ENCODE measurements around the gene MAGIX.

MAGIX gene

DNA sequence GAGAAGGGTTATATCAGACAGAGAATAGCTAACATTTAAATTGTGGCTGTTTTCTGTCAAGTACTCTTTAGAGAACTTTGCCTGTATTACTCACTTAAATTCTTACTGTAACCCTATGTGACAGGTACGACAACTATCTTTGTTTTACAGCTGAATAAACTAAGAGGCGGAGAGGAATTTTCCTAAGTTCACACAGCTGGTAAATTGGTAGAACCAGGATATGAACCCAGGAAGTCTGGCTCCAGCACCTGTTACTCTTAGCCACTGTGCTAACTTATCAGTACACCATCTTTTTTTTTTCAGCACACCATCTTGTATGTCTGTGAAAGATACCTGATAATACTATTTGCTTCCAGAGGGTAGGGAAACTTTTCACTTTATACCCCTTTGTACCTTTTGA, 39.5 kb downstream of the MAGIX start:
- peaks cover 22% of the 10 kb centered on the region for H3K27me3 Mint-ChIP-seq
- DNase-seq = no peak
- no peak overlapping the region for H3K27ac Mint-ChIP-seq
- H3K36me3 Mint-ChIP-seq (ENCODE audit: low read depth) = no peaks in the 10 kb centered on the region
- H3K4me3 Mint-ChIP-seq = no peak overlapping the region
- peaks cover 18% of the 10 kb centered on the region for H3K4me1 Mint-ChIP-seq (ENCODE audit: low read depth)
- no peaks in the 10 kb centered on the region for H3K9me3 Mint-ChIP-seq

DNA sequence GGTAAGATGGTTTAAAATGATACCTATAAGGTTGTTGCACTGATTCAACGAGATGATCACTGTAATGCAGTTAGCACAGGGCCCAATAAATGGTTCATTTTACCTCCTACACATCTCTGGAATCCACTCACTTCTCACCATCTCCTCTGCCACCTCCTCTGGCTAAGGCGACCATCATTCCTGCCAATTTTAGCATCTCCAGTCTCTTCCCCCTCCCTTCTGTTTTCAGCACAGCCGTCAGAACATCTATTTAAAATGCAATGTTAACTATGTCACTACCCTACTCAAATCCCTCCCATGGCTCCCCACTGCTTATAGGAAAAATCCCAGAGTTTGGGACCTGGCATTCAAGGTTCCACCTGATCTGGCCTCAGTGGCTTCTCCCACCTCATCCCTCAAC, 41.0 kb downstream of the MAGIX start:
- no peak for DNase-seq
- Mint-ChIP-seq H3K27ac (no peak overlapping the region), H3K36me3 (ENCODE audit: low read depth) (no peaks in the 10 kb centered on the region), H3K4me3 (no peak overlapping the region), H3K27me3 (peaks cover 13% of the 10 kb centered on the region), H3K4me1 (ENCODE audit: low read depth) (peaks cover 12% of the 10 kb centered on the region), H3K9me3 (no peaks in the 10 kb centered on the region)

DNA sequence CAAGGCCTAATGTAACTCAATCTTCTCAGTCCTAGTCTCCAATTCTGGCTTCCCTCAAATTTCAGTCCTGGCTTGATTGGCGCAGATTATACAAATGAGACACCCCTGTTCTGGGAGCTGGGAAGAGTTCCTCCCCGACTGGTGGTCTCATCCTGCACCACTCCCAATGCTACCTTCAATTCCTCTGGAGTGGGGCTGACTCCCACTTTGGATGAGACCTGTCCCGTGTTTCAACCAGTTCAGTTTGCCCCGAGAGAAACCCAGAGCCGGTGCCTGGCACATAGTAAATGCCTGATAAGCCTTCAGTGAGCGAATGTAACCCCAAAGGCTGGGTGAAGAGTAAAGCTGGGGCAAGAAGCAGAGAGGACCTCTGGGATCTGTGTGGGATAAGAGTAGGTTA, 41.5 kb downstream of the MAGIX start:
- H3K9me3 Mint-ChIP-seq = no peaks in the 10 kb centered on the region
- H3K27ac Mint-ChIP-seq = no peak overlapping the region
- H3K36me3 Mint-ChIP-seq (ENCODE audit: low read depth) = no peaks in the 10 kb centered on the region
- H3K4me1 Mint-ChIP-seq (ENCODE audit: low read depth) = peaks cover 8% of the 10 kb centered on the region
- peaks cover 10% of the 10 kb centered on the region for H3K27me3 Mint-ChIP-seq
- no peak for DNase-seq
- no peak overlapping the region for H3K4me3 Mint-ChIP-seq

DNA sequence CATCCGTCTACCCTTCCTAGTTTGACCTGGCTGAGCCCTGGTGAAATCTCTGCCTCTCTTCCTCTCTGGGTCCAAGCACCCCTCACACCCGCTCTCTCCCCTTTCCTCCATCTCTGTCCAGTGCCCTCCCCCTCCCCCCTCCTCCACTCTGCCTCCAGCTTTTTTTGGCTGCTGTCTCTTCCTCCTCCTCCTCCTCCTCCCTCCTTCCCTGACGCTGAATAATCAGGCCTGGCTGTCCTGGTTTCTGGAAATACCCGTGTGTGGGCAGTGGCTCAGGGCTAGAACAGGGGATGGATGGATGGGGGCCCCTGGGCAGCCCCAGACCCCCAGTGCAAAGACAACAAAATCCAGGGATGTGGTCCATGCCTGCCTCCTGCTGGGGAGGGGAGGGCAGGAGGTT, 42.2 kb downstream of the MAGIX start:
- H3K36me3 Mint-ChIP-seq (ENCODE audit: low read depth) = no peaks in the 10 kb centered on the region

DNA sequence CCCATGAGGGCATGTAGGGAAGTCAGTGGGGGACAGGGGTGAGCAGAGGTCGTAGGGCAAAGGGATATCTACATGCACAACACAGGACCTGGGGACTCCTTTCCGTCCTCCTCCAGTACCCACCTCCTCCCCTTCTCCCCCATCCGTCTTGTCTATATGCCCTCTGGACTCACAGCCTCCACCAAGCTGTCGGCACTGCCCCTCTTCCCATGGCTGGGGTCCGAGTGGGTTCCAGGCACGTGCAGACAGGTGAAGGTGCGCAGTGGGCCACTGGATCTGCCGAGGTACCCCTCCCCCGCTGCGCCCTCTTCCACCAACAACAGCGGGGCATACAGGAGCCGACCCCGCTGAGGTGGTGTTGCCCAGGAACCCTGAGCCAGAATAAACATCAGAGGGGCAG, 42.9 kb downstream of the MAGIX start:
- Mint-ChIP-seq H3K4me3 (no peak overlapping the region), H3K27ac (no peak overlapping the region), H3K4me1 (ENCODE audit: low read depth) (peaks cover 4% of the 10 kb centered on the region)

More for the DNA sequence above, 42.2 kb downstream of the MAGIX start:
- no peak for DNase-seq
- no peak overlapping the region for H3K27ac Mint-ChIP-seq
- peaks cover 15% of the 10 kb centered on the region for H3K27me3 Mint-ChIP-seq
- no peak overlapping the region for H3K4me3 Mint-ChIP-seq
- H3K9me3 Mint-ChIP-seq = no peaks in the 10 kb centered on the region
- peaks cover 6% of the 10 kb centered on the region for H3K4me1 Mint-ChIP-seq (ENCODE audit: low read depth)

DNA sequence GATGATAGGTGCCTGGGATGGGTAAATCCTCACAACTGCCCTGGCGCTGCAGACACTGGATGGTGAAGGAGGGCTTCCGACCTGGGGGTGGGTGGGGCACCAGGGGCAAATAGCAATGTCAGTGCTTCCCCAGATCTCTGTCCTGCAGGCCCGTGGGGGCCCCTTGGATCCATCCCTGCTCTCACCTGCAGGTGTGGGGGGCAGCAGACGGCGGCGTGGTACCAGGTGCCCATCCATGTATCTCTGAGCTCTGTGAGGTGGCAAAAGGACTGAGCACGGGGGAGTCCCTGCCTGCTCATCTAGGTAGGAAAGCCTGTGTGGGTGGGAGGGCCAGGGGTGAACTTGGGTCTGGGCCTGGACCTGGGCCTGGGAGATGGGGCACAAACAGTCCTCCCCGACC, 44.0 kb downstream of the MAGIX start:
- Mint-ChIP-seq H3K9me3 (no peaks in the 10 kb centered on the region), H3K4me1 (ENCODE audit: low read depth) (no peaks in the 10 kb centered on the region), H3K27me3 (peaks cover 25% of the 10 kb centered on the region)

More for the DNA sequence above, 42.9 kb downstream of the MAGIX start:
- H3K27me3 Mint-ChIP-seq = peaks cover 17% of the 10 kb centered on the region
- DNase-seq = no peak
- no peaks in the 10 kb centered on the region for H3K9me3 Mint-ChIP-seq
- no peaks in the 10 kb centered on the region for H3K36me3 Mint-ChIP-seq (ENCODE audit: low read depth)

DNA sequence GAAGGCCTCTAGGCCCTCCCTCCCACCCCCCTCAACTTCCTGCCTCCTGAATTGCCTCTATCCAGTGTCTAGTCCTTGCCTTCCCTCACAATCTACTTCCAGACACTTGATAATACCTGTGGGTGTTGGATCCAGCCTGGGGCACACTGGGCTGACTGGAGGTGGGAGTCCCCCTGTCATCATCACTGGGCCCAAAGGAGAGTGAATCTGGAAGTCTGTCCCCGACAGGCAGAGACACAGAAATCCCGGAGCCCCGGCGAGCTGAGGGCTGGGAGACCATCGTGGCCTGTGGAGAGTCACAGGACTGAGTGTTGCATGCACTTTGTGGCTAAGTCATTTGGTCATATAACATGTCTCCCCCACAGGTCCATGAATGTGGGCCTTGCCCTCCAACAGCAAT, 45.8 kb downstream of the MAGIX start:
- no peak overlapping the region for H3K27ac Mint-ChIP-seq
- DNase-seq = no peak
- H3K4me1 Mint-ChIP-seq (ENCODE audit: low read depth) = no peaks in the 10 kb centered on the region
- H3K4me3 Mint-ChIP-seq = no peak overlapping the region
- H3K36me3 Mint-ChIP-seq (ENCODE audit: low read depth) = no peaks in the 10 kb centered on the region
- peaks cover 24% of the 10 kb centered on the region for H3K27me3 Mint-ChIP-seq
- no peaks in the 10 kb centered on the region for H3K9me3 Mint-ChIP-seq

More for the DNA sequence above, 44.0 kb downstream of the MAGIX start:
- H3K27ac Mint-ChIP-seq = no peak overlapping the region
- no peak for DNase-seq
- no peaks in the 10 kb centered on the region for H3K36me3 Mint-ChIP-seq (ENCODE audit: low read depth)
- H3K4me3 Mint-ChIP-seq = no peak overlapping the region

DNA sequence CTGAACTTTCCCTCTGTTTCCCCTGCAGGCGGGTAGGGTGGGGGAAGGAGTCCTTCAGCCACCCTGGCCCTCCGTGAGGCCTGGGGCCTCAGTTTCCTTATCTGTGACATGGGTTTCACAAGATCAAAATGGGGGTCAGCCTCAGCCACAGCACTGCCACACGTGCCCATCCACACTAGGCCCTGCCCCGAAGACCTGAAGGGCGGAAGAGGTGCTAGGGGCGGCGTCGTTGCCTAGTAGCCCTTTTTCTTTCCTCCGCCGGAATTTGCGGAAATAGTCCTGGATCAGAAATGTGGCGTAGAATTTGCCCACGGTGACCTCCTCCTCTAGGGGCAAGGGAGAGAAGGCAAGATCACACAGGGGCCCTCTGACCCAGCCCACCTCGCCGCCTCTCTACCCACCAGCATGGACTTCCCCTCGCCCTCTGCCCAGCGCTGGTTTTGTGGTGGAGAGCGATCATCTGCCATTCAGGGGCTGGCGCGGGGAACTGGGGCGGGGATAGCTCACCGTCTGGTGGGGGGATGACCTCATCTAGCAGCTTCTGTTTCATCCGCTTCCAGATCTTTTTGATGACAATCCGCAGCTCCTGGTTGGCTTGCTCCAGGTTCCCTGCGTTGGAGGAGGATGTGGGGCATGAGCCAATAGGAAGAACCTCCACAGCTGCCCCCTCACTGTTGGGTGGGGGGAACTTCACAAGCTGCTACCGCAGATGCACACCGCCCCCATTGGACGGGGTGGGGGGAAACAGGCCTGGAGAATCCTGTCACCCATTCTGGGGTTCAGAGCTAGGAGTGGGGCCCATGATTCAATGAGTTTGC, 47.1 kb downstream of the MAGIX start:
- Mint-ChIP-seq H3K36me3 (ENCODE audit: low read depth) (no peaks in the 10 kb centered on the region), H3K4me3 (no peak overlapping the region), H3K9me3 (no peaks in the 10 kb centered on the region), H3K4me1 (ENCODE audit: low read depth) (no peaks in the 10 kb centered on the region), H3K27ac (no peak overlapping the region), H3K27me3 (peaks cover 21% of the 10 kb centered on the region)
- DNase-seq = no peak

DNA sequence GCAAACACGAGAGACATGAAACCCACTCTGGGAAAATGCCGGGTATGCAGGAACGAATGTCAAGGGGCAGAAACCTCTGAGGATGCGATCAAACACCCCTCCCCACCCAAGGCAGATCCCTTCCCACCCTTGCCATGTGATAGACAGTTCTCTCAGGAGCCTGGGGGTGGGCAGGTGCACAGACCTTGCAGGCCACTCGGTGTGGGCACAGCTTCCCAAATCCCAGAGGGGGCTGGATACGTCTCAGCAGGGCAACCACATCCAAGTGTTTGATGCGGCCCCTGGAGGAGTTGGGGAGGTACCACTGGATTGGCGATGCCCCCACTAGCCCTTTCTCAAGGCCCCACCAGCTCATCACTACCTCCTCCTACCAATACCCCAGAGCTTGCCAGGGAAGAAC, 47.8 kb downstream of the MAGIX start:
- H3K4me3 Mint-ChIP-seq = no peak overlapping the region
- DNase-seq = no peak
- H3K27me3 Mint-ChIP-seq = peaks cover 21% of the 10 kb centered on the region
- no peaks in the 10 kb centered on the region for H3K4me1 Mint-ChIP-seq (ENCODE audit: low read depth)
- H3K27ac Mint-ChIP-seq = no peak overlapping the region
- H3K9me3 Mint-ChIP-seq = no peaks in the 10 kb centered on the region
- H3K36me3 Mint-ChIP-seq (ENCODE audit: low read depth) = no peaks in the 10 kb centered on the region

DNA sequence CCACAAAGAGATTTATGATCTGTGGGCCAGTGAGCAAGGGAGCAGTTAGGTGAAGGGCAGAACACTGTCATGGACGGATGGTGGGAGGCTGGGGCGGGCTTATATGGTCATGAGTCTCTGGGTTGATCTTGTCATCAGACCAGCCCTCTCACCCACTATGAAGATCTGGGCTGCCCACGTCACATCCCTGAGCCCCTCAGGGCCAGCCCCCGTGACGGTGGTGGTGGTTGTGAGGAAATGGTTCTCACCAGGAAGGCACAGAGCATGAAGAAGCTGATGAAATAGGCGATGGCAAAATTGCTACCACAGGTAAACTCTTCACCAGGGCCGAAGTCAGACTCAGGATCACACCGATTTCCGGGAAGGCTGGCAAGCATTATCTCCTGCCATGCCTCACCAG, 48.5 kb downstream of the MAGIX start:
- no peak for DNase-seq
- H3K4me3 Mint-ChIP-seq = no peak overlapping the region
- peaks cover 24% of the 10 kb centered on the region for H3K27me3 Mint-ChIP-seq
- no peak overlapping the region for H3K27ac Mint-ChIP-seq
- H3K4me1 Mint-ChIP-seq (ENCODE audit: low read depth) = no peaks in the 10 kb centered on the region
- no peaks in the 10 kb centered on the region for H3K9me3 Mint-ChIP-seq
- no peaks in the 10 kb centered on the region for H3K36me3 Mint-ChIP-seq (ENCODE audit: low read depth)

DNA sequence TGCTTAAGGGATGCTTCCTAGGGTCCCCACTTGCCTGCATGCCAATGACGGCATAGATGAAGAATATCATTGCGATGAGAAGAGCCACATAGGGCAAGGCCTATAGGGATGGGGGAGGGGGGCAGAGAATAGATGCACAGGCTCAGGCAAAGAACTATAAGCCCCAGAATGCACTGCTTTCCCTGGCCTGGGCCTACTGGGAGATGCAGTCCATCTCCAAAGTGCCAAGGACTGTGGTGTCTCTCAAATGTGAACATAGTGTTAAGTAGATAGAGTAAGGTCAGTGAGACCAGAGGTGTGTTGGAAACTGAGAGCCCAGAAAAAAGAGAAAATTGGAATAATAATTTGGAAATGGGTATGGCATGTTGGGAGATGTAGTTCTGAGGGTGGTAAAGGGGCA, 49.7 kb downstream of the MAGIX start:
- Mint-ChIP-seq H3K4me1 (ENCODE audit: low read depth) (no peaks in the 10 kb centered on the region), H3K36me3 (ENCODE audit: low read depth) (no peaks in the 10 kb centered on the region), H3K9me3 (no peaks in the 10 kb centered on the region), H3K27ac (no peak overlapping the region), H3K27me3 (peaks cover 26% of the 10 kb centered on the region), H3K4me3 (no peak overlapping the region)
- DNase-seq = no peak

DNA sequence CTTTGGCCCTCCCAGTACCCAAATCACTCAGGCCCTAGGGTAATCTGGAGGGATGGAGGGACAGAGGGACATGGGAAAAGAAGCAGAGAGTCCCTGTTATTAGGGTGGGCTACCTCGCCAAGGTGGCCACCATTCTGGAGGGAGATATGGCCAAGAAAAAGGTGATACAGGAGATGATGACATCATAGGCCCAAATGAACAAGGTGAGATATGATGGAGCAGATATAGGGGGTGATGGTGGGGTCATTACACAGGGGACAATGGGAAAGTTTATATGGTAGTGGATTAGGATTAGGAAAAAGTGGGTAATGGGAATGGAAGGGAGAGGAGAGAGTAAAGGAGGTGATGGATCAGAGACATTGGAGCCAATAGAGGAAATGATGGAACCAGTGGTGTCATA, 50.3 kb downstream of the MAGIX start:
- Mint-ChIP-seq H3K36me3 (ENCODE audit: low read depth) (no peaks in the 10 kb centered on the region), H3K9me3 (no peaks in the 10 kb centered on the region), H3K27ac (no peak overlapping the region), H3K4me1 (ENCODE audit: low read depth) (no peaks in the 10 kb centered on the region), H3K4me3 (no peak overlapping the region), H3K27me3 (peaks cover 32% of the 10 kb centered on the region)
- no peak for DNase-seq

DNA sequence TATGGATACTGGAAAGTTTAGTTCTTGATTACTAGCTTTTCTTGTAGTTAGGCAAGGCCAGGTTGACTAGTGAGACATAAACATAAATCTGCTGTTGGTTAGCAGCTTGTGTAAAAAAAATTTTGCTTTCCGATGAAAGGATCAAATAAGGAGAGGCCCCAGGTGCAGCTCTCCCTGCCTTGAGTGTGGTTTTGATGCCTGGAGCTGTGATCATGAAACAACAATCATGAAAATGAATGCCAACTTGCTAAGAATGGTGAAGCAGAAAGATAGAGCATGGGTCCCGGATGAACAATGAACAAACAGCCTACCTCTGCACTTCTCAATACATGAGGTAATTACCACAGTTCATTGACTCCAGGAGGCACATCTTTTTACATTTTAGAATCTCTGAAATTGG, 51.9 kb downstream of the MAGIX start:
- H3K9me3 Mint-ChIP-seq = no peaks in the 10 kb centered on the region
- no peak overlapping the region for H3K27ac Mint-ChIP-seq
- DNase-seq = no peak
- peaks cover 29% of the 10 kb centered on the region for H3K27me3 Mint-ChIP-seq
- H3K4me3 Mint-ChIP-seq = no peak overlapping the region
- no peaks in the 10 kb centered on the region for H3K4me1 Mint-ChIP-seq (ENCODE audit: low read depth)
- H3K36me3 Mint-ChIP-seq (ENCODE audit: low read depth) = no peaks in the 10 kb centered on the region

DNA sequence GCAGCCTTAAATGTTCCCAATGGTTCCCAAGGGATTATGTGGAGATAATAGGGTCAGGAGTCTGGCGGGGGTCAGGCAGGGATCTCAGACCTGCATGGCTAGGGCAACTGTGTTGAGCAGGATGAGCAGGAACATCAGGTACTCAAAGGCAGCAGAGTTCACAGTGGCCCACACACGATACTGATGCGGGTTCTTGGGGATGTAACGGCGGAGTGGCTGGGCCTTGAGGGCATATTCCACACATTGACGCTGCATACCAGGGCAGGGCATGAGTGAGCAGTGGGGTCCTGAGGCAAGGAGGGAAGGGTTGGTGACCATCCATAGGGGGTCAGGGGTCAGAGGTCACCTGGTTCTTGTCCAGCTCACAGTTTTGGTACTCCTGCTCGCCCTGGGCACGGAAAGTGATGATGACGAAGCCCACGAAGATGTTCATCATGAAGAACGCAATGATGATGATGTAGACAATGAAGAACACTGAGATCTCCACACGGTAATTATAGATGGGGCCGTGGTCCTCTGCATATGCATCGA, 52.5 kb downstream of the MAGIX start:
- no peaks in the 10 kb centered on the region for H3K4me1 Mint-ChIP-seq (ENCODE audit: low read depth)
- H3K4me3 Mint-ChIP-seq = no peak overlapping the region
- no peaks in the 10 kb centered on the region for H3K9me3 Mint-ChIP-seq
- H3K36me3 Mint-ChIP-seq (ENCODE audit: low read depth) = no peaks in the 10 kb centered on the region
- H3K27me3 Mint-ChIP-seq = peaks cover 32% of the 10 kb centered on the region
- H3K27ac Mint-ChIP-seq = no peak overlapping the region
- no peak for DNase-seq

Measured in activated T-cell treated with anti-CD3 and anti-CD28 coated beads, Interleukin-2, amount 50 U/mL, for 24 hours (primary cell).